GM18951 (cell line): Measurements from ENCODE around the gene CLDN22.
"Not testable (repeated sequence)": the region's sequence is repeated elsewhere in the genome, so short reads cannot be mapped to it uniquely, and the experiment has no call there.

Experiments used
- POLR2A ChIP-seq: IDR thresholded peaks from 4 replicates; pipeline ENCODE4 v1.6.1; 2011; ENCODE audit warnings: mild to moderate bottlenecking; ENCODE audit not compliant: insufficient read length, insufficient read depth; ENCODE audit errors: extremely low read depth
- in situ Hi-C: fragments of 300-500 bp; cut with MboI; formaldehyde crosslinking; loops from one replicate; pipeline ENCODE4 v1.12.0; 2022; ENCODE audit warnings: low sequenced_read_pairs, mixed read lengths, inconsistent platforms; ENCODE audit not compliant: unreplicated experiment

Gene CLDN22

GRCh38 chr4:183335369-183335940 is 15.4 kb upstream of the CLDN22 start:
- no peak for TF ChIP-seq POLR2A
- in situ Hi-C loops = no loop called here

- in situ Hi-C loops = no loop called here
- no peak for TF ChIP-seq POLR2A
Measured at GRCh38 chr4:183333983-183334382, 13.9 kb upstream of the CLDN22 start.

DNA sequence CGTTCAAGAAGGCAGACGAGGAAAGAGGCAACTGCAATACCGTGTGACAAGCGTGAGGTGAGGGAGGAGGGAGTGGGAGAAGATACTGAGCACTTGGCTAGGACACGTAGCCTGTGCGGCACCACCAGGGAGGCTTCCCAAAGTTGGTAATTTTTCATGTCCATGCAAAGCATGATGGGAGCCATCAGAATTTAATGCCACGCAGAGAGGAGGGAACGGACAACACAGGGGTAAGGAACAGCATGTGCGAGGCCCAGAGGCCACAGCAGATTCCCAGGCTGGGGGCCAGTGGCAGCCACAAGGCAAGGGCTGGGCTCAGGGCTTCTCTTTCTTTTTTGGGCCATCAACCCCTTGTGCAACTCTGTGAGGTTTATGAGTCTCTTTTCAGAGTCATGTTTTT is 13.1 kb upstream of the CLDN22 start:
- TF ChIP-seq POLR2A = no peak
- in situ Hi-C loops = no loop called here

GRCh38 chr4:183332447-183332846 is 12.4 kb upstream of the CLDN22 start:
- in situ Hi-C loops = no loop called here
- no peak for TF ChIP-seq POLR2A

DNA sequence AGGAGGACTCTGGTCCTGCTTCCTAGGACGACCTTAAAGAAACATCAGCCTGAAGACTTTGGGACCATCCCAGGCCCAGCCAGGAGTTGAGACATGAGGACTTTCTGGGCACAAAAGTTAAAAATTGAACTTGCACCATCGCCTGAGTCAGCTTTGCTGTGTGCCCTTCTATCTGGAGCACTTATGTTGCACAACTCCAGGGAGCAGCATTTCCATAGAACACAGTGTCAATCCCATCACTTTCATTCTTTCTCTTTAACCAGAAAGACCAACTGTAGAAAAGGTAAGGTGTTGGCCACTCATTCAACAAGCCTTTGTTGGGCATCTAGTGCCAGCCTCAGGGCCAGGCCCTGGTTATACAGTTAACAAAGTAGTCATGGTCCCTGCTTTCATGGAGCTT is 10.8 kb upstream of the CLDN22 start:
- in situ Hi-C loops = no loop called here

GRCh38 chr4:183329954-183330742 is 10.1 kb upstream of the CLDN22 start:
- in situ Hi-C loops = no loop called here
- TF ChIP-seq POLR2A = no peak

More for the DNA sequence above, 10.8 kb upstream of the CLDN22 start:
- TF ChIP-seq POLR2A = no peak

DNA sequence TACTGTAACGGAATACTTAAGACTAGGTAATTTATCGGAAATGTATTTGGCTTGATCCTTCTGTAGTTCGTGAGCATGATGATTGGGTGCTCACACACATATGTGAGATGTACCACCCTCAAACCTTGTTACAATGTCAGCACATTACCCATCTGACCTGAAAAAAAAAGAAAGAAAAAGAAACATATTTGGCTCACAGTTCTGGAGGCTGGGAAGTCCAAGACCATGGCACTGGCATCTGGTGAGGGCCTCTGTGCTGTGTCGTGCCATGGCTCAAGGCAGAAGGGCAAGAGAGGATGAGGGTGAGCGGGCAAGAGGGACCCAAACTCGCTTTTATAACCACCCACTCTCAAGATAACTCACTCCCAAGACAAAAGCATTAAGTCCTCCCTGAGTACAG is 9.2 kb upstream of the CLDN22 start:
- no peak for TF ChIP-seq POLR2A
- in situ Hi-C loops = no loop called here

DNA sequence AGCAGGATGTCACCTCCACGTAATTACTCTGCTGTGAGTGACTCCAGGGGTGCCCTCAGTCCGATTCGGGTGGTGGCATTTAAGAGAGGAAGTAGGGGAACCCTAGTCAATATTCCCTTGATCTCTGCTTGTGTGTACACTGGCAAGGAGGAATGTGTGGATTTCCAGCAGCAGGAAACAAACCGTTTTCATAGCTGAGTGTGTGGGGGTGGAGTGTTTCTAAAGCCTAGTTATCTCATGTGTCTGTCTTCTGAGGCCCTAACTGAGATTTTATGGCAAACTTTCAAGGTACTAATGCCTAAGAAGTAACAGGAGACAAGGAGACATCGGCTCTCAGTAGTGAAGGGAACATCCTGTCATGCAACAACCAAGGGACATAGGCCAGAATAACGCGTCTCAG is 8.8 kb upstream of the CLDN22 start:
- in situ Hi-C loops = no loop called here
- TF ChIP-seq POLR2A = no peak

DNA sequence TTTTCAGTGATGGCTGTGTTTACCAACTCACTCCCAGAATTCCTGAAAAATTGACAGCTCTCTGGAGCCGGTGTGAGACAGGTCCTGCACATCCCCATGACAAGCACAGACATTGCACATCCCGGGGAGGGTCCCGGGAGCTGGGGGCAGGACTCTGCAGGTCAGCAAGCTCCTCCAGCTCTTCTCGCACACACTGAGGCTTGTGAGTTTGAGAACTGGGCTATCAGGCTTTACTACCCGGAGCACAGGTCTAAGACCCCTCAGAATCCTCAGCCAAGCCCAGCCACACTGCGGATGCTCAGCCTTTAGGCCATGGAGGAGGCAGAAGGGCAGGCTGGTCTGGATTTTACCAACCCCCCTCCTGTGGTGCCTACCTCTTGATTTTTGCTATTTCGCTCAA is 7.8 kb upstream of the CLDN22 start:
- TF ChIP-seq POLR2A = no peak
- in situ Hi-C loops = no loop called here

GRCh38 chr4:183326853-183327252 is 6.8 kb upstream of the CLDN22 start:
- in situ Hi-C loops = no loop called here

GRCh38 chr4:183326387-183326786 is 6.3 kb upstream of the CLDN22 start:
- in situ Hi-C loops = not testable (repeated sequence)

More at GRCh38 chr4:183326853-183327252, 6.8 kb upstream of the CLDN22 start:
- no peak for TF ChIP-seq POLR2A

DNA sequence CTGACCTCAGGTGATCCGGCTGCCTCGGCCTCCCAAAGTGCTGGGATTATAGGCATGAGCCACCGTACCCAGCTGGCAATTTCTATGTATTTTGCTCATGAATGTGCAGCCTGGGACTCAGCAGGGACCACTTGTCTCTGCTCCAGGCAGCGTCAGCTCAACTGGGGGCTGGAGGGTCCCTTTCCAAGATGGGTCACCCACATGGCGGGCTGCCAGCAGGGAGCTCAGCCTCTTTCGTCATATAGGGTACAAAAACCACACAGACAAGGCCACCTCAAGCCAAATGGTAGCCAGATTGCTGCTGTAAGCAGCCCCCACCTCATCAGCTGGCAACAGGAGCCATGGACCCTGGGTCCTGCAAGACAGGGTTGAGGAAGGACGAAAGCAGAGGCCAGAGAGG is 4.5 kb upstream of the CLDN22 start:
- in situ Hi-C loops = no loop called here
- TF ChIP-seq POLR2A = no peak

DNA sequence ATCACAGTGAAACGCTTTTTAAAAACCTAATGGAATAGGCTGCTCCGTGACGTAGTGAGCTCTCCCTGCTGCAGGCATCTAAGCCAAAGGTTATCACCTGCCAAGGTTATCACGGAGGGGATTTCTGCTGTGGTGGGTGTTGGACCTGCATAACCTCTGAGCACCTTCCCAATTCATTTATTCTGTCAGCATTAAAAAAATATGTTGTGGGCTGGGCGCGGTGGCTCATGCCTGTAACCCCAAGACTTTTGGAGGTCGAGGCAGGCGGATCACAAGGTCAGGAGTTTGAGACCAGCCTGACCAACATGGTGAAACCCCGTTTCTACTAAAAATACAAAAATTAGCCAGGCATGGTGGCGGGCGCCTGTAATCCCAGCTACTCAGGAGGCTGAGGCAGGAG is 4.0 kb upstream of the CLDN22 start:
- in situ Hi-C loops = not testable (repeated sequence)

GRCh38 chr4:183323295-183323694 is 3.2 kb upstream of the CLDN22 start:
- no peak for TF ChIP-seq POLR2A
- in situ Hi-C loops = no loop called here
